Kasumi-1 (cell line): ENCODE measurements around the gene BTLA.
A peak's percentile ranks its signal among the peaks of the same experiment; 100 is the strongest.
"Not testable (repeated sequence)": the region's sequence is repeated elsewhere in the genome, so short reads cannot be mapped to it uniquely, and the experiment has no call there.

ENCODE experiments used
- DNase-seq, 2 experiments: peaks; one replicate each; lab custom pipeline; 2025; lab: John Stamatoyannopoulos, UW

The BTLA gene

GRCh38 chr3:112498914-112499711 is at the start of gene BTLA:
TSS of gene BTLA (minus strand) at chr3:112499472. CDS start at chr3:112499358, 114 bp downstream.
- DNase-seq: peak in 1 of 2 experiments; percentile 12

GRCh38 chr3:112546216-112546759 is 47.0 kb upstream of the BTLA start:
- DNase-seq: no peak

GRCh38 chr3:112539825-112540650 is 40.8 kb upstream of the BTLA start:
- no peak for DNase-seq

GRCh38 chr3:112531358-112531781 is 32.1 kb upstream of the BTLA start:
- DNase-seq: peak; percentile 63 to 77

- DNase-seq: no peak
These were observed 31.3 kb upstream of the BTLA start for GRCh38 chr3:112530573-112530972.

- DNase-seq: not testable (repeated sequence)
These were observed 24.9 kb upstream of the BTLA start for GRCh38 chr3:112524127-112524526.

GRCh38 chr3:112519424-112520001 is 20.2 kb upstream of the BTLA start:
- peak; percentile 90 to 97 for DNase-seq

GRCh38 chr3:112518970-112519369 is 19.7 kb upstream of the BTLA start:
- DNase-seq: peak; percentile 8

- no peak for DNase-seq
These were observed 15.4 kb upstream of the BTLA start for GRCh38 chr3:112514527-112515128.

- DNase-seq: no peak
These were observed 13.0 kb upstream of the BTLA start for GRCh38 chr3:112512320-112512719.

- no peak for DNase-seq
These were observed 9.6 kb upstream of the BTLA start for GRCh38 chr3:112508860-112509259.

GRCh38 chr3:112508261-112508660 is 9.0 kb upstream of the BTLA start:
- DNase-seq: no peak

GRCh38 chr3:112505907-112506306 is 6.6 kb upstream of the BTLA start:
- no peak for DNase-seq

- no peak for DNase-seq
These were observed 4.9 kb upstream of the BTLA start for GRCh38 chr3:112504123-112504522.

GRCh38 chr3:112503304-112503972 is 4.2 kb upstream of the BTLA start:
- no peak for DNase-seq

- no peak for DNase-seq
These were observed 1.3 kb upstream of the BTLA start for GRCh38 chr3:112500621-112501020.

- no peak for DNase-seq
These were observed 1.2 kb downstream of the BTLA start for GRCh38 chr3:112497897-112498548.

GRCh38 chr3:112496366-112497067 is 2.8 kb downstream of the BTLA start:
- DNase-seq: no peak

GRCh38 chr3:112494448-112494767 is 4.9 kb downstream of the BTLA start:
- not testable (repeated sequence) for DNase-seq

- no peak for DNase-seq
These were observed 7.1 kb downstream of the BTLA start for GRCh38 chr3:112492124-112492523.
